ENCODE data around the gene GHRL. TPM values are rescaled to one million over a fixed set of nuclear protein-coding genes. Genes with fewer than 3 reads are reported as not detected.

Gene GHRL
- total RNA-seq, 3 donors from 2014 or later: 0.51 to 0.63 (median 0.55) TPM

GRCh38 chr3:10321630-10322351 is 29.0 kb upstream of the GHRL start:
- Histone ChIP-seq H3K9me3 (no peaks in the 10 kb centered on the region), H3K36me3 (ENCODE audit: low read depth) (no peaks in the 10 kb centered on the region), H3K4me1 (ENCODE audit: low read depth) (peaks cover 13% of the 10 kb centered on the region), H3K4me3 (no peak overlapping the region)
- DNase-seq: no peak
- TF ChIP-seq CTCF (IDR thresholded peaks at IDR 0.05): no peak
- intact Hi-C loops (cut with DNase I, micrococcal nuclease): no loop called here
- no peak for ATAC-seq

GRCh38 chr3:10320320-10320677 is 27.6 kb upstream of the GHRL start:
- Histone ChIP-seq H3K4me3 (peak overlapping the region; percentile 99), H3K9me3 (no peaks in the 10 kb centered on the region), H3K36me3 (ENCODE audit: low read depth) (peaks cover 1% of the 10 kb centered on the region), H3K4me1 (ENCODE audit: low read depth) (peaks cover 13% of the 10 kb centered on the region)
- no peak for TF ChIP-seq CTCF (IDR thresholded peaks at IDR 0.05)
- intact Hi-C loops (cut with DNase I, micrococcal nuclease): no loop called here
- DNase-seq (no peak), ATAC-seq (peak; percentile 8)

GRCh38 chr3:10319804-10320203 is 27.1 kb upstream of the GHRL start:
- peaks cover 13% of the 10 kb centered on the region for H3K4me1 ChIP-seq (ENCODE audit: low read depth)
- H3K36me3 ChIP-seq (ENCODE audit: low read depth): peaks cover 6% of the 10 kb centered on the region
- intact Hi-C loops (cut with DNase I, micrococcal nuclease): no loop called here
- no peak overlapping the region for H3K4me3 ChIP-seq
- no peaks in the 10 kb centered on the region for H3K9me3 ChIP-seq
- no peak for TF ChIP-seq CTCF (IDR thresholded peaks at IDR 0.05)
- DNase-seq (no peak), ATAC-seq (no peak)

GRCh38 chr3:10319251-10319650 is 26.5 kb upstream of the GHRL start:
- Histone ChIP-seq H3K36me3 (ENCODE audit: low read depth) (peaks cover 7% of the 10 kb centered on the region), H3K4me1 (ENCODE audit: low read depth) (peaks cover 13% of the 10 kb centered on the region), H3K4me3 (no peak overlapping the region), H3K9me3 (no peaks in the 10 kb centered on the region)
- peak; percentile 24 for ATAC-seq
- peak in 1 of 3 donors; percentile 30 for DNase-seq
- TF ChIP-seq CTCF (IDR thresholded peaks at IDR 0.05): no peak
- intact Hi-C loops (cut with DNase I, micrococcal nuclease): no loop called here

GRCh38 chr3:10317961-10318350 is 25.2 kb upstream of the GHRL start:
- no peak for TF ChIP-seq CTCF (IDR thresholded peaks at IDR 0.05)
- Histone ChIP-seq H3K36me3 (ENCODE audit: low read depth) (peaks cover 7% of the 10 kb centered on the region), H3K4me3 (no peak overlapping the region), H3K4me1 (ENCODE audit: low read depth) (peaks cover 13% of the 10 kb centered on the region), H3K9me3 (no peaks in the 10 kb centered on the region)
- no peak for ATAC-seq
- DNase-seq: no peak
- intact Hi-C loops (cut with DNase I, micrococcal nuclease): no loop called here
